DMS53 (cell line): ENCODE measurements around the gene TEX12.
A peak's percentile ranks its signal among the peaks of the same experiment; 100 is the strongest.
"Not testable (repeated sequence)": the region's sequence is repeated elsewhere in the genome, so short reads cannot be mapped to it uniquely, and the experiment has no call there.

ENCODE experiments used
- DNase-seq: peaks from one replicate; lab custom pipeline; 2025; lab: John Stamatoyannopoulos, UW

The TEX12 gene

DNA sequence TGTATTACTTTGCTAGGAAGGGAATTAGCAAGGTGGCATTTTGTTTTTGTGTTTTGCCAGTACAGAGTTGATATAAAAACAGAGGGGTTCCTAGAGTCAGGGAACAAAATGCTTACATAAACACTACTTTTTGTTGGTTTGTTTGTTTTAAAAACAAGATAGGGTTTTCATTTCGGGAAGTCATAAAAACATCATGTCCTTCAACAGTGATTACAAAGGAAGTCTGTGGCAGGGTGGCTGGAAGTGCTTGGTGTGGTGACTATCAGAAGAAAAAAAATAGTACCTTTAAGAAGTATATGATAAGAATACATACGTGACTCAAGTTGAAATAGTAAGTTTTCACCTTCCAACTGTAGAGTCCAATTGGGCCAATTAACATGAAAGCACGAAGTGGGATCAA, 2.1 kb upstream of the TEX12 start:
- DNase-seq, result no peak

DNA sequence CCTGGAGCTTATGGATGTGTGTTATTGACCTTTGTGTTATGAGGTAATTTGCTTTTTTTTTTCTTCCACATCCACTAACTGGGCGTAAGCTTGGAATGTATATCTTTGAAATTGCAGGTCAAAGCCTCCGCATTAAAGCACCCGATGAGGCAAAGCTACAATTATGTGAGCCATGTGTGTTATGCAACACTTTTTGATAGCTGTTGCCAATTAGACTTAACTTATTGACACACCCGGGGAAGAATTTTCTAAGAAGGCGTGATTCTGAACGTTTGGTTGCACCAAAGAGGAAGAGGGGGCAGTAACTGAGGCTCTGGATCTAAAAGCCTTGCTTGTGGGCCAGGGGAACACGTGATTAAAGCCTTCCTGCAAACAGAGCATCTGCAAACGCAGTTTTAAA, 610 bp upstream of the TEX12 start:
- no peak for DNase-seq

DNA sequence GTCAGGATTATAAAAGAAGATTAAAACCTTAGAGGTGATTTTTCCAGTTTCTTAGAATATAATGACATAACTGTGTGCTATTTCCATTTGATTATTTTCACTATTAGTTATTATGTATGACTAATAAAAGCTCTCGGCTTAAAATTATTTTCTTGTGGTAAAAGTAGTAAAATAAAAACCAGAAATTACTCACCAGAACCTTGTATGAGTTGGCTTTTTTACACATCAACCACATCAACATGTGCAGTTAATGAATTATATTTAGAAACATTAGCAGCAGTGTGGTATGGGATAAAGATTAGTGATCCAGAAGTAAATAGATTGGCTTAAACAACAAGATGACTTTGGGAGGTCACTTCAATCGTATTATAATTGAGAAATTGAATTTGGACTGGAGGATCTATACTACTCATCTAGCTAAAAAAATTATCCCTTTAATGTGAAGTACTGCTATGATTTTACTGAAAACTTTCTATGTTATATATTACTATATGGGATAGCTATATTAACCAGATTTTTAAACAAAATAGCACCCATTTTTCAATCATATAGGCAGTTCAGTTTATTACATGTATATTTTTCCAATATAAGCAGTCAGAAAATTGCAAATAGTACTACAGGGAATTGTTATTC, 5.3 kb downstream of the TEX12 start:
- DNase-seq, result no peak

DNA sequence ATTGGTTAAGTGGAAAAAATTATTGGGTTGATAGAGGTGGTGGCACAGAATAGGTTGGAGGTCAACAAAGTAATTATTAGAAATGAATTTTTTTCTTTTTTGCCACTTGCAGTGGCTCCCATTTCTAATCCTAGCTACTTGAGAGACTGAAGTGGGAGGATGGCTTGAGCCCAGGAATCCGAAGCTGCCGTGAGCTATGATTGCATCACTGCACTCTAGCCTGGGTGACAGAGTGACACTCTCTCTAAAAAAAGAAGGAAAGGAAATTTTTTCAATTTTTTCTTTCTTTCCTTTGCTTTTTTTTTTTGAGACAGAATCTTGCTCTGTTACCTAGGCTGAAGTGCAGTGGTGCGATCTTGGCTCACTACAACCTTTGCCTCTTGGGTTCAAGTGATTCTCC, 6.0 kb downstream of the TEX12 start:
- peak; percentile 4 for DNase-seq

DNA sequence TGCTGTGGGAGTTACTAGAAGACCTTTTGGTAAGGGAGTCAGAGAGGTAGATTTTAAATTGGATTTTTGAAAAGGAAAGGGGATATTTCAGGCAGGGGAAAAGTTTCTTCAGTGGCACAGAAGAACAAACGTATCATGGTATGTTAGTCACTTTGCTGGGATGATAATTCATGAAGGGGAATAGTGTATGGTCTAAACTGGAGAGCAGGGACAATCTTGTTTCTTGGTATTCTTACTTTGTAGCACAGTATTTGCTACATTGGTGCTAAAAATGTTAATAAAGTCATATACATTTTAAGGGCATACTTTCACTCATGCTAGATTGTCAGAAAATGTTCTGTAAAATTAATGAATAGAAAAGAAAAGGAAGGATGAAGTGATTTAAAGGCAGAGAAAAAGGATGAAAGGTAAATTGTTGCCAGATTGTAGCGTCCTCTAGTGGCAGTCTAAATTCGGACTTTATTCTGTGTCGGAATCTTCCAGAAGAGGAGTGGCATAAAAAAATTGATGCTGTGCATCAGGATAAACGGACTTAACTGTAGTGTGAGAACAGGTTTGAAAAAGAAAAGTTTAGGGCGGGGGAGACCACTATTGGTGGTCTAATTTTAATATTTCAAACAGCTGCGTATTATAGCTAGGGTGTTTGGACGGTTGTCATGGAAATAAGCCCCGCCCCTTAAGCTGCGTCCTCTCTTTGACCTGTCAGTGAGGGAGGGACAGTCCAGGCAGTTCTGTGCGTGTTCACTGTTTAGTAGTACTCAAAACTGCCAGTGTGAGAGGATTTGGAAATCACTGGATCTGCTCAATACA, 7.8 kb downstream of the TEX12 start, which contains the start of gene BCO2:
TSS of gene BCO2 (plus strand) at position 724 of the 810 bp plus-strand sequence. CDS start 90 bp downstream, outside the sequence.
- DNase-seq, result peak; percentile 88

DNA sequence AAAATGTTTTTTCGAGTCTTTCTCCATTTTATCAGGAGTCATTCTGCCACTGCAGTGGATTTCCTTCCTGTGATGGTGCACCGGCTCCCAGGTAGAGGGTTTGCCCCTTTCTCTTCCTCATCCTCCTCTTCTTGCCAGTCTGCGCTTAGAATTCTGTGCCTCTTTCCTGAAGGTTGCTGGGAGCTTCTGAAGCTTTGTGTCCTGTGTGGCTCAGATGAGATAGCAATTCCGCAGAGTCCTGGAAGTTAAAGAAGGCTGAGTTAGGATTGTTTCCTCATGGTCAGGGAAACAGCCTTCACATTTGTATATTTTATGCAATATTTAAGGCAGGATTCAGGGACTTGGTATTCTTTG, 8.4 kb downstream of the TEX12 start:
- DNase-seq, result no peak

DNA sequence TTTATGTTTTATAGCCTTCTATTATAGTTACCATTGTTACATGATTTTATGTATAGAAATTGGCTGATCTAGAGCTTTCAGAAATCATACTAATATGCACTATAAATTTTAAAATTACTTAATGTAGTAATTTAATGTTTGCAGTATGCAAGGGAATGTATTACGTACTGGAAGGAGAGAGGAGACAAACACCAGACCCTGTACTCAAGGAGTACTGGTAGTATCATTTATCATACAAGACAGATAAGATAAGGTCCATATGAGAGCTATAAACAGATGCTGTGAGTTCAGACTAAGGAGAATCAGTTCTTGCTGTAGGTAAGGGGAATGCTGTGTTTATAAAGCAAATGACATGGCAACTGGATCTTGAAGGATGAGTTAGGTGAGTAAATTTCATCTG, 8.9 kb downstream of the TEX12 start:
- DNase-seq, result no peak

DNA sequence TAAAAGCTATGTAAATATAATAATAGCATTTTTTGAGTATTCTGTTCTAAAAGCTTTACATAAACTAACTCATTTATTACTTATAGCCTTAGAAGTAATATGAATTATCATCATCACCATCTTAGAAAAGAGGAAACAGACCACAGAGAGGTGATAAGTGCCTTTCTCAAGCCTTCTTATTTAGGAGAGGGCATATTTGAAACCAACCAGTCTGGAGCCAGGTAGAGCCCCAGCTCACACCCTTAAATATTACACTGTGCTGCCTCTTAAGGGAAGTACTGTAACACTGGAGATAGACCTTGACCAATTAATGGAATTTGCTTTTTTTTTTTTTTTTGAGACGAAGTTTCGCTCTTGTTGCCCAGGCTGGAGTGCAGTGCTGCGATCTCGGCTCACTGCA, 10.4 kb downstream of the TEX12 start:
- DNase-seq, result no peak

DNA sequence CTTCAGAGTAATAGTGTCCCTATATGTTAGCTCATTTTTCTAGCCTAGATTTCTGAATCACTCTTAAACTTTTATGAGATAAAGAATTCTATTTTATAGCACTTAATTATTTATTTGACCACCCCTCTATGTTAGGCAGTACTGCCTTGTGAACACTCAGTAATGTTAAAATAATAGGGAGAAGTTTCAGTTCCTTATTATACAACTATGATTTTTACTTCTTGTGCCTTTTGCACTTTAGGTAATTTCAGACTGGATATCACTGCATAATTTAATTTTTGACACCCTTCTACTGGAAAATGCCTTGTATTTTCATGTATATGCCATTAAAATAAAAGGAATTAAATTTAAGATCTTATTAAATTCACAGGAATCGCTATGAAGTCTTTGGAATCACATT, 11.3 kb downstream of the TEX12 start:
- no peak for DNase-seq

DNA sequence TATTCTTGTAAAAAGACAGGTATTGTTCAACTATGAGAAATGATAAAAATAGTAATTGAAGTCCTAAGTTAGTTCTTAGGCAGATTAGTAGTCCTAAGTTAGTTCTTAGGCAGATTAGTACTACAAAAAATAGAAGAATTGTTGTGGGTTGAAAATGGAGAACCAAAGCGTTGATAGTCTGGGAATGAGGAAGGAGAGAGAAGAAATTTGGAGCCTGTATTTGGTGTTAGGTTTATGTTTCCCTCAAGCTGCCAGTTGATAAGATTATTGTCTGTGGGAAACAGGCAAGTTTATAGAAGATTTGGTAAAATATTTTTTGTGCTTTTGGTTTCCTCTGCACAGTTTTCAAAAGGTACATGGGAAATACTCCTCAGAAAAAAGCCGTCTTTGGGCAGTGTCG, 11.8 kb downstream of the TEX12 start:
- no peak for DNase-seq

DNA sequence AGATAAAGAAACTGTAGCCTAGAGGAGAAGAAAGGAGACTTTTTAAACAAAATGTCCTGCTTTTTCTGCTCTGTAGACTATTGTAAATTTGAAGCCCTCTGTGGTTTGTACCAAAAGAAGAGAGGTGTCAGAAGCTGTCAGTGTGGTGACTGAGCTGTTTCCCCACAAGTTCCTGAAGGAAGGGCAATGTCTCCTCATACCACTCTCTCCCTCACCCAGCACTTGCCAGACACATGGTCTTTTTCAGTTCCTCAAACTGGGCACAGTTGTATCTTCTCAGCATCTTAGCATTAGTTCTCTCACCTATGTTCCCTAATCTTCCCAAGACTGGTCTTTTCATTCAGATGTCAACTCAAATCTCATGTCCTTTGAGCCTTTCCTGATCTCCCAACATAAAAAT, 12.4 kb downstream of the TEX12 start:
- no peak for DNase-seq

DNA sequence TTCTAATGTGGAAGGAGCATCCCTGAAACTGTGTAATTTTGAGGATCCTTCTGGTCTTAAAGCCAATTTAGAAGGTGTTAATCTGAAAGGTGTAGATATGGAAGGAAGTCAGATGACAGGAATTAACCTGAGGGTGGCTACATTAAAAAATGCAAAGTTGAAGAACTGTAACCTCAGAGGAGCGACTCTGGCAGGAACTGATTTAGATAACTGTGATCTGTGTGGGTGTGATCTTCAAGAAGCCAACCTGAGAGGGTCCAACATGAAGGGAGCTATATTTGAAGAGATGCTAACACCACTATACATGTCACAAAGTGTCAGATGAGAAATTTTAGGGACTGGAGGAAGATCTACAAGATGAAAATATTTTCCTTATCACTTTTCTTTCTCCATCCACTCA, 15.7 kb downstream of the TEX12 start:
- DNase-seq, result no peak

DNA sequence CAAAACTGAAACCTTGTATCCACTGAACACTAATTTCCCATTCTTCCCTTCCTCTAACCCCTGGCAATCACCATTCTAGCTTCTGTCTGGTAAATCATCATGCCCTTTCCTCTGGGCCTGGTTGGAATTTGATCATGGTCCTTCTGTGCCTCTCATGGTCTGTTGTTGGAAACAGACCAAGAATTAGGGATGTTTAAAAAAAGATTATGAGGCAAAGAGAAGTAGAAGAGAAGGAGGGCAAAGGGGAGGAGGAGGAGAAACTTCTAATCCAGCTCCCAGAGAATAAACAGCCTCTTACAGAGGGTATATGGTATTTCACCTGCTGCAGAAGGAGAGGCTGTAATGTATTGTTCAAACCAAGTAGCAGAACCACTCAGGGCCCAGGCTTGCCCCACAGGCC, 18.7 kb downstream of the TEX12 start:
- peak; percentile 35 for DNase-seq

DNA sequence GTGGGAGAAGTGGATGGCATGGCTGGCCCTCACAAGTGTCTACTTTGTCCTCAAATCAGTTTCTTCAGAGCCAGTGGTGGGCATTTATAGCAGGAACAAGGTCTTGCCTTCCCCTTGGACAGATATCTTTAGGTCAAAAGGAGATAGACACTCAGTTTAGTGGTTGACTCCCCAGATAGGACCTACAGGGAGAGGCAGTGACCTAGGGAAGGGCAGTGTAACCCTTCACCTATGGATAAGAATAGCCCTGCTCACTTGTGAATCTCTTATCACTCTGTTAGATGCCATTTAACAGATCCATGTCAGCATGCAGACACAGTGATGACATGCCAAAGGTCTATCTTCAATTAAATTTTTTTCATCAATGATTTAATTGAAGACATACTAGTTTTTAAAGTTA, 19.1 kb downstream of the TEX12 start:
- no peak for DNase-seq

DNA sequence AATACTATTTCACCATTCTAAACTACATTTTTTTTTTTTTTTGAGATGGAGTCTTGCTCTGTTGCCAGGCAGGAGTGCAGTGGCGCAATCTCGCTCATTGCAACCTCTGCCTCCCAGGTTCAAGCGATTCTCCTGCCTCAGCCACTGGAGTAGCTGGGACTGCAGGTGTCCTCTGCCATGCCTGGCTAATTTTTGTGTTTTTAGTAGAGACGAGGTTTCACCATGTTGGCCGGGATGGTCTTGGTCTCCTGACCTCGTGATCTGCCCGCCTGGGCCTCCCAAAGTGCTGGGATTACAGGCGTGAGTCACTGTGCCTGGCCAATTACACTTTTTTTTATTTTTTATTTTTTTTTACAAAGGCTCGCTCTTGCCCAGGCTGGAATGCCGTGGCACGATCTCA, 27.9 kb downstream of the TEX12 start:
- not testable (repeated sequence) for DNase-seq

DNA sequence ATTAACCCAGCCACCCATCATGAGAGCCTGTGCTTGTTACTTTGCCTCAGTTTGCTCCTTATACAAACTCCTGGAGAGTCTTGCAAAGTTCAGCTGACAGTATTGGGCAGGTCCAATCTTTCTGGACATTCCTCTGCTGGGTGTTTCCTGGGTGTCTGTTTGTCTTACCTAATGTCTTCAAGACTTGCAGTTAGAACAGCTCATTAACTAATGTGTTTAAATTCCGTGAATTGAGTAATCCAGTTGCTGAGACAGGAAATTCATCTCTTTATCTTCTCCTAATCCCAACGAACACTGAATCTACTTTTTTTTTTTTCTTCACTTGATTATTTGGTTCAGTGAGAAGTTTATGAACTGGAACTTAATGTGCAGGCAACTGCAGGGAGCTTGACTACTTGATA, 28.8 kb downstream of the TEX12 start:
- DNase-seq, result no peak

DNA sequence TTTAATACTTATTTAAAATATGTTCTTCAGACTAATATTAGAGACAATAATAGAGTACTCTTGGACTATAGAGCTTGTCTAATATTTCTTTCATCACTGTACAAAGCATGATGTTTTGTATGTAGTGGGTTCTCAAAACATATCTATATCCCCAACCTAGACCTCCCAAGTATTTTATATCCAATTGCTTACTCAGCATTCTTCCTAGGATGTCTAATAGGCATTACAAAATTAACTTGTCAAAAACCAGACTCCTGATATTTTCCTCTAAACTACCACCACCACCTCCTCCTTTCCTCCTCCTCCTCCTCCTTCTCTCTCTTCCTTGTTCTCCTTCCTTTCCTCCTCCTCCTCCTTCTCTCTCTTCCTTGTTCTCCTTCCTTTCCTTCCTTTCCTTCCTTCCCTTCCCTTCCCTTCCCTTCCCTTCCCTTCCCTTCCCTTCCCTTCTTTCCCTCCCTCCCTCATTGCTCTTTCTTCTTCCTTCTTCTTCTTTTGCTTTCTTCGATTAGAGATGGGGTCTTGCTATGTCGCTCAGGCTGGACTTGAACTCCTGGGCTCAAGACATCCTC, 29.4 kb downstream of the TEX12 start:
- DNase-seq, result no peak

DNA sequence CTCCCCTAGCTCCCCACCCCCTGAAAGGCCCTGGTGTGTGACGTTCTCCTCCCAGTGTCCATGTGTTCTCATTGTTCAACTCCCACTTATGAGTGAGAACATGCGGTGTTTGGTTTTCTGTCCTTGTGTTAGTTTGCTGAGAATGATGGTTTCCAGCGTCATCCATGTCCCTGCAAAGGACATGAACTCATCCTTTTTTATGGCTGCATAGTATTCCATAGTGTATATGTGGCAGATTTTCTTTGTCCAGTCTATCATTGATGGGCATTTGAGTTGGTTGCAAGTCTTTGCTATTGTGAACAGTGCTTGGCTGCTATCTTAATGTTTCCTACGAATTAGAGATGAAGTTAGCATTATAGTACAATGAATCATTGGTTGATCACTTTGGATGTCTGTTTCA, 31.9 kb downstream of the TEX12 start:
- not testable (repeated sequence) for DNase-seq

DNA sequence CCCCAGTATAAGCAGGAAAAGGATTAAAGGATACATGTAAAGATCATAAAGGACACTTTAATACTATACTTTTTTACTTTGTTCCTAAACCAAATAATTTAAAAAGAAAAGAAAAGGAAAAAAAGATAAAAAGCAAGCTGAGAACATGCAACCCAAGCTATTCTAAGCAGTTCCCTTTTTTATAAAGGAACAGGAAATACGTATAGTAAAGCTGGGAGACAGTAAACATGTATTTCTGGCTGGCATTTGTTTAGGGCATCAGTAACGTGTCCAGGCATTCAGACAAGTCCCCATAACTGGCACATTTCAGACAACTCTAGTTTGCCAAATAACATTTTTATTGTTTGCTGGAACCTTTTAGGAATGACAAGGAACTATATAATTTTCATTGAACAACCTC, 33.1 kb downstream of the TEX12 start:
- DNase-seq, result no peak

DNA sequence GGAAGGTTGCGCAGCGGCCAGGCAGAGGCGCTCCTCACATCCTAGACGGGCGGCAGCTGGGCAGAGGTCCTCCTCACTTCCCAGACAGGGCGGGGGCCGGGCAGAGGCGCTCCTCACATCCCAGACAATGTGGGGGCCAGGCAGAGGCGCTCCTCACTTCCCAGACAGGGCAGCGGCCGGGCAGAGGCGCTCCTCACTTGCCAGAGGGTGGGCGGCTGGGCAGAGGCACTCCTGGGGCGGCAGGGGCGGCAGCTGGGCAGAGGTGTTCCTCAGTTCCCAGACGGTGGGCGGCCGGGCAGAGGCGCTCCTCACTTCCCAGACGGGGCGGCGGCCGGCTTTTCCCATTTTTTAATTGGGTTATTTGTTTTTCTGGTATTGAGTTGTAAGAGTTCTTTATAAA, 38.9 kb downstream of the TEX12 start:
- DNase-seq, result no peak

DNA sequence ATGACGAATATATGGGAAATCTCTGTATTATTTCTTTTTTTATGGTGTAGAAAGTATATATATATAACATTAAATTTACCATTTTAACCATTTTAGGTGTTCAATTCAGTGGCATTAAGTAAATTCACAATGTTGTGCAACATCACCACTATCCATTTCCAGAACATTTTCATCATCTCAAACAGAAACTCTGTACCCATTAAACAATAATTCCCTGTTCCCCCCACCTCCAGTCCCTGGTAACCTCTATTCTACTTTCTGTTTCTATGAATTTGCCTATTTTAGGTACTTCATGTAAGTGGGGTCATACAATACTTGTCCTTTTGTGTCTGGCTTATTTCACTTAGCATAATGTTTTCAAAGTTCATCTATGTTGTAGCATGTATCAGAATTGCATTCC, 43.7 kb downstream of the TEX12 start:
- no peak for DNase-seq

DNA sequence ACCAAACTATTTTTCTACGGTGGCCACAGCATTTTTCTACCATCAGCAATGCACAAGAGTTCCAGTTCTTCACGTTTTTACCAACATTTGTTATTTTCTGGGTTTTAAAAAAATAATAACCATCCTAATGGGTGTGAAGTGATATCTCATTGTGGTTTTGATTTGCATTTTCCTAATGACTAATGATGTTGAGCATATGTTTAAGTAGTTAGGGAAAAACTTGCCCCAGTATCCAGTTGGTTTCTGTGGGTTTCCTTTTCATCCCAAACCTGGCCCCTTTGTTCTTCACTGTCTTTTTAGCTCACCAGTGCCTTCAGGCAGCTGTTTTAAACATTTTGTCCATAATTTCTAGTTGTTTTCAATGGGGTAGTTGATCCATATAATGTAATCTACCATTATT, 44.4 kb downstream of the TEX12 start:
- no peak for DNase-seq

DNA sequence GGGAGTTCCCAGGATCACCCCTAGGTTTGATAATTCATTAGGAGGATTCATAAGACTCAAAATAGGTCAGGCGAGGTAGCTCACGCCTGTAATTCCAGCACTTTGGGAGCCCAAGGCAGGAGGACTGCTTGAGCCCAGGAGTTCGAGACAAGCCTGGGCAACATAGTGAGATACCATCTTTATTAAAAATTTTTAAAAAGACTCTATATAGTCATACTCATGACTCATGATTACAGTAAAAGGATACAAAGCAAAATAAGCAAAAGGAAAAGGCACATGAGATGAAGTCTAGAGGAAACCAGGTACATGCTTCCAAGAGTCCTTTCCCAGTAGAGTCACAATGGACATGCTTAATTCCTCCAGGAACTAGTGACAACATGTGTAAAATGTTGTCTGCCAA, 45.1 kb downstream of the TEX12 start:
- no peak for DNase-seq

DNA sequence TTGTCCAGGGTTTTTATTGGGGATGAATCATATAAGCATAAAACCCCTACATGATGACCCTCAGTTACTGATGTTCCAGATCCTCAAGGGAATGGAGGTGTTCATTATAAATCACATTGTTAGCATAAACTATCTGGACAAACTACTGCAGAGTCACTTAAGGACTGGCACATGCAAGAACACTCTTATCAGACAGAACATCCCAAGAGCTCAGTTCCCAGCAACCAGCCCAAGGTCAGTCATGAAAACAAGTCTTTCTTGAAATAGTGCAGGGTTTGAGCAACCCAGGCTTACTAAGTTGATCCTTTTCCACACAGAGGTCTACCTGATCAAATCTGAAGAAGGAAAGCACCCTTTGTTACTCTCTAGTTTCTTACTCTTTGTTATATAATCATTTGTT, 45.5 kb downstream of the TEX12 start:
- DNase-seq, result no peak
